A549 (cell line): ENCODE measurements around the gene USP13. TPM values are rescaled to one million over a fixed set of nuclear protein-coding genes. Genes with fewer than 3 reads are reported as not detected.

Source experiments
- ATAC-seq, 2 experiments: fragments of 200-7000 bp in 1 of 2; fragments of >200 bp in 1 of 2; cut with Nextera tagmentation in 1 of 2; cut with Tn5 transposase in 1 of 2; 3 replicates each; pipeline versions ENCODE4 v1.8.0 to v1.9.1; 2018 to 2020; ENCODE audit warnings: mild to moderate bottlenecking in 1 of 2, moderate library complexity in 1 of 2
- CTCF ChIA-PET: fragments of 300-600 bp; sonication (Branson Sonifier 250); formaldehyde crosslinking; extraction: SDS; loops from one replicate; lab custom pipeline; 2021; ENCODE audit warnings: antibody characterized with exemption, inconsistent platforms; lab: Yijun Ruan, JAX
- POLR2A ChIA-PET: fragments of 350-600 bp; formaldehyde crosslinking; extraction: SDS; loops from one replicate; lab custom pipeline; 2021; ENCODE audit warnings: antibody characterized with exemption, inconsistent platforms; lab: Yijun Ruan, JAX
- DNase-seq, 2 experiments: peaks; one replicate each; pipeline versions ENCODE4 v3.0.0 to v3.0.0-alpha.2; 2011 to 2016; ENCODE audit warnings: low read depth in 1 of 2, low spot score in 1 of 2
- FAIRE-seq: peaks from 2 replicates; lab custom pipeline; 2011; peaks lifted over from hg19 to GRCh38; lab: Jason Lieb, UNC
- H3K27ac ChIP-seq, 2 experiments: fragments of >200 bp; sonication (Bioruptor Twin); formaldehyde crosslinking; 3 replicates each; pipeline ENCODE4 v1.5.1; 2016 to 2017
- H3K4me1 ChIP-seq: fragments of >200 bp; sonication (Bioruptor Twin); formaldehyde crosslinking; 3 replicates; pipeline ENCODE4 v1.6.1; 2016
- H3K4me2 ChIP-seq: fragments of >200 bp; sonication (Bioruptor Twin); formaldehyde crosslinking; 3 replicates; pipeline ENCODE4 v1.6.1; 2016
- H3K4me3 ChIP-seq: fragments of >200 bp; sonication (Bioruptor Twin); formaldehyde crosslinking; 3 replicates; pipeline ENCODE4 v1.5.1; 2016
- H3K9me3 ChIP-seq: fragments of >200 bp; sonication (Bioruptor Twin); formaldehyde crosslinking; 3 replicates; pipeline ENCODE4 v1.6.1; 2016
- ATOH8 ChIP-seq: fragments of 250-450 bp; sonication (Bioruptor Pico); IDR thresholded peaks from 2 replicates; pipeline ENCODE4 v1.5.0; 2020; ENCODE audit warnings: low read depth, mild to moderate bottlenecking, moderate library complexity
- CTCF ChIP-seq: fragments of >200 bp; sonication (Bioruptor Twin); formaldehyde crosslinking; IDR thresholded peaks from 3 replicates; pipeline ENCODE4 v1.5.1; 2016
- HES2 ChIP-seq: fragments of >200 bp; sonication (Bioruptor Twin); formaldehyde crosslinking; IDR thresholded peaks from 2 replicates; pipeline ENCODE4 v1.6.1; 2016
- KDM1A ChIP-seq: fragments of 200-600 bp; sonication (generic); IDR thresholded peaks from 2 replicates; pipeline ENCODE4 v1.6.1; 2016; ENCODE audit warnings: low read depth, mild to moderate bottlenecking
- NFE2L2 ChIP-seq: fragments of 150-350 bp; conservative IDR thresholded peaks from 2 replicates; pipeline ENCODE4 v1.6.1; 2014; ENCODE audit warnings: low read length
- NPAS2 ChIP-seq: fragments of 250-450 bp; sonication (Bioruptor Pico); IDR thresholded peaks from 2 replicates; pipeline ENCODE4 v1.8.0; 2022; ENCODE audit warnings: mild to moderate bottlenecking, moderate library complexity, borderline replicate concordance
- PBX3 ChIP-seq: IDR thresholded peaks from 2 replicates; pipeline ENCODE4 v1.6.1; 2012
- TP53 ChIP-seq: fragments of 250-450 bp; sonication (Bioruptor Pico); IDR thresholded peaks from 2 replicates; pipeline ENCODE4 v1.5.0; 2021; ENCODE audit warnings: mild to moderate bottlenecking, moderate library complexity
- WGBS: methylation state at CpG from one replicate; pipeline ENCODE4 v1.1.6; 2017; ENCODE audit errors: missing lambda C conversion rate; 5-methylcytosine and 5-hydroxymethylcytosine counted together
- polyA plus RNA-seq, 4 experiments: library from polyadenylated mRNA; depleted of rRNA in 3 of 4; stranded (reverse); fragments of >200 nt; fragmentation: RNase III in 1 of 4; extraction: RNeasy Plus Mini Kit Qiagen cat#74134 plus additional on column Dnase treatment in 1 of 4; gene quantifications; 2 replicates in 3 of 4; 3 replicates in 1 of 4; pipeline ENCODE4 v1.2.3, GENCODE V29; 2011 to 2017
- small RNA-seq, 6 experiments: library from RNA; depleted of rRNA; stranded (forward); fragments of <200 nt; gene quantifications; one replicate each; pipeline ENCODE3, GENCODE V24; 2012

The USP13 gene
- polyA plus RNA-seq, 2 of the 4 experiments (the other 2 are of a cell fraction) = 7.5 to 10.2 TPM

GRCh38 chr3:179833294-179833693, 180.5 kb downstream of the USP13 start:
- FAIRE-seq (no peak), DNase-seq (no peak), ATAC-seq (no peak)
- ChIA-PET POLR2A (no interaction called here), CTCF (no interaction called here)
- H3K4me1 ChIP-seq = no peaks in the 10 kb centered on the region
- H3K4me3 ChIP-seq = no peak overlapping the region
- no peak overlapping the region for H3K27ac ChIP-seq
- TF ChIP-seq NFE2L2 (no peak), TP53 (CRISPR knock-in tag) (no peak), ATOH8 (CRISPR knock-in tag) (no peak), CTCF (no peak), KDM1A (no peak), NPAS2 (no peak)
- H3K4me2 ChIP-seq = no peak overlapping the region
- no peaks in the 10 kb centered on the region for H3K9me3 ChIP-seq

- POLR2A ChIA-PET = no interaction called here
- WGBS = 33% methylated on average over 2 of the region's 2 CpGs
These were observed 184.5 kb downstream of the USP13 start for GRCh38 chr3:179837374-179837773.

More at GRCh38 chr3:179837374-179837773, 184.5 kb downstream of the USP13 start:
- DNase-seq = no peak
- H3K9me3 ChIP-seq = no peaks in the 10 kb centered on the region
- no peak for TF ChIP-seq PBX3
- TF ChIP-seq HES2 = no peak
- TF ChIP-seq, all 56 proteins: peak for 0
- no peaks in the 10 kb centered on the region for H3K4me1 ChIP-seq
- H3K4me3 ChIP-seq = no peak overlapping the region
- no peak overlapping the region for H3K27ac ChIP-seq
- ATAC-seq = no peak
- no peak for FAIRE-seq
- no peak overlapping the region for H3K4me2 ChIP-seq
- CTCF ChIA-PET = interaction anchor here (1.0 kb wide), 1 partner anchor 10 kb away, joined by 3 read pairs; no protein-coding TSS in a partner anchor

Small RNA genes lying within 50 kb of the gene (small RNA-seq; reads per million reads assigned to genes)
- gene RF01210 = 0 to 0.29 (median 0) reads per million in 6 experiments

Other genes with a start within 250 kb of the USP13 start
- 21.5 and 22.7 TPM in 2 replicates for gene GNB4, start 201.6 kb upstream of the USP13 start, polyA plus RNA-seq (2011; rRNA removed)
- 10.3 to 11.1 TPM (median 10.9 TPM) in 3 replicates for gene GNB4, start 201.6 kb upstream of the USP13 start, polyA plus RNA-seq (2017; fragmentation: RNase III; extraction: RNeasy Plus Mini Kit Qiagen cat#74134 plus additional on column Dnase treatment)
- 89.7 and 116 TPM in 2 replicates for gene ACTL6A, start 90.1 kb upstream of the USP13 start, polyA plus RNA-seq (2011; rRNA removed)
- 108 to 130 TPM (median 116 TPM) in 3 replicates for gene ACTL6A, start 90.1 kb upstream of the USP13 start, polyA plus RNA-seq (2017; fragmentation: RNase III; extraction: RNeasy Plus Mini Kit Qiagen cat#74134 plus additional on column Dnase treatment)
- 61.3 and 79.8 TPM in 2 replicates for gene MRPL47, start 48.4 kb upstream of the USP13 start, polyA plus RNA-seq (2011; rRNA removed)
- 49.2 to 51.6 TPM (median 49.7 TPM) in 3 replicates for gene MRPL47, start 48.4 kb upstream of the USP13 start, polyA plus RNA-seq (2017; fragmentation: RNase III; extraction: RNeasy Plus Mini Kit Qiagen cat#74134 plus additional on column Dnase treatment)
- gene NDUFB5, start 48.2 kb upstream of the USP13 start, polyA plus RNA-seq (2011; rRNA removed) = 37.7 and 66.1 TPM in 2 replicates
- 65.5 to 73.3 TPM (median 70.0 TPM) in 3 replicates for gene NDUFB5, start 48.2 kb upstream of the USP13 start, polyA plus RNA-seq (2017; fragmentation: RNase III; extraction: RNeasy Plus Mini Kit Qiagen cat#74134 plus additional on column Dnase treatment)